GM12872 (cell line): Measurements from ENCODE around the gene EML1.

Experiments
- CTCF ChIP-seq: IDR thresholded peaks from 3 replicates; pipeline ENCODE4 v1.5.1; 2011; ENCODE audit warnings: low read depth, mild to moderate bottlenecking, low read length, moderate library complexity; ENCODE audit not compliant: insufficient read depth

Gene EML1

GRCh38 chr14:99991331-99991730, 198.1 kb downstream of the EML1 start:
- TF ChIP-seq CTCF, result no peak
